AG04450 (cell line): Measurements from ENCODE around the gene PDLIM4. TPM values are rescaled to one million over a fixed set of nuclear protein-coding genes. Genes with fewer than 3 reads are reported as not detected.
A peak's percentile ranks its signal among the peaks of the same experiment; 100 is the strongest.

Source experiments
- CTCF ChIA-PET: fragments of 300-600, 350-600 bp; formaldehyde crosslinking; extraction: SDS; loops from one replicate; lab custom pipeline; 2022; ENCODE audit warnings: antibody characterized with exemption, inconsistent platforms; lab: Charles Lee
- POLR2A ChIA-PET: fragments of 350-600 bp; formaldehyde crosslinking; extraction: SDS; loops from one replicate; lab custom pipeline; 2021; ENCODE audit warnings: antibody characterized with exemption, inconsistent platforms; lab: Yijun Ruan, JAX
- DNase-seq: peaks from one replicate; pipeline ENCODE4 v3.0.0-alpha.2; 2011; ENCODE audit warnings: low read depth, low spot score
- H3K27ac ChIP-seq: one replicate; pipeline ENCODE4 v1.5.1; 2012; ENCODE audit warnings: low read depth, low read length, control low read depth
- H3K27me3 ChIP-seq: one replicate; pipeline ENCODE4 v1.6.0; 2012; ENCODE audit warnings: low read length; ENCODE audit not compliant: control insufficient read depth, insufficient read depth
- H3K4me3 ChIP-seq: 2 replicates; pipeline ENCODE4 v1.5.1; 2011; ENCODE audit warnings: mild to moderate bottlenecking, low read depth, low read length, control low read depth
- H3K9me3 ChIP-seq: 2 replicates; pipeline ENCODE4 v1.5.1; 2012; ENCODE audit warnings: low read length; ENCODE audit not compliant: control insufficient read depth, insufficient read depth
- CTCF ChIP-seq: IDR thresholded peaks from 2 replicates; pipeline ENCODE4 v1.5.1; 2011; ENCODE audit warnings: low read depth, low read length, control low read depth, inconsistent platforms
- polyA plus RNA-seq: library from polyadenylated mRNA; depleted of rRNA; stranded (reverse); fragments of >200 nt; gene quantifications from 2 replicates; pipeline ENCODE4 v1.2.3, GENCODE V29; 2011

Gene PDLIM4
- polyA plus RNA-seq, 1 experiment, result 43.4 TPM

- Histone ChIP-seq H3K27me3 (no peaks in the 10 kb centered on the region), H3K9me3 (no peaks in the 10 kb centered on the region), H3K4me3 (peak overlapping the region; percentile 82), H3K27ac (peak overlapping the region; percentile 57)
- ChIA-PET POLR2A (no interaction called here), CTCF (interaction anchor here (1.1 kb wide), 1 partner anchor 23 kb away, joined by 5 read pairs; no protein-coding TSS in a partner anchor)
- DNase-seq, result no peak
- TF ChIP-seq CTCF, result no peak
Observed at GRCh38 chr5:132295505-132296411, 38.3 kb downstream of the PDLIM4 start.

GRCh38 chr5:132296412-132297016 is 39.0 kb downstream of the PDLIM4 start:
- Histone ChIP-seq H3K4me3 (no peak overlapping the region), H3K9me3 (no peaks in the 10 kb centered on the region), H3K27me3 (no peaks in the 10 kb centered on the region), H3K27ac (no peak overlapping the region)
- no peak for TF ChIP-seq CTCF
- POLR2A ChIA-PET, result no interaction called here
- CTCF ChIA-PET, result interaction anchor here (1.1 kb wide), 2 partner anchors 23 to 59 kb away, joined by 3 to 5 read pairs; no protein-coding TSS in a partner anchor
- no peak for DNase-seq

- H3K9me3 ChIP-seq, result no peaks in the 10 kb centered on the region
- POLR2A ChIA-PET, result no interaction called here
- TF ChIP-seq CTCF, result no peak
- H3K27me3 ChIP-seq, result no peaks in the 10 kb centered on the region
- no peak for DNase-seq
- no peak overlapping the region for H3K27ac ChIP-seq
- H3K4me3 ChIP-seq, result no peak overlapping the region
- CTCF ChIA-PET, result interaction anchor here (1.0 to 1.1 kb wide), 2 partner anchors 60 to 89 kb away, joined by 3 read pairs; no protein-coding TSS in a partner anchor
Observed at GRCh38 chr5:132297211-132297940, 39.9 kb downstream of the PDLIM4 start.

- no peak for DNase-seq
- H3K9me3 ChIP-seq, result no peaks in the 10 kb centered on the region
- no peak overlapping the region for H3K27ac ChIP-seq
- no peak for TF ChIP-seq CTCF
- no peaks in the 10 kb centered on the region for H3K27me3 ChIP-seq
- ChIA-PET POLR2A (no interaction called here), CTCF (no interaction called here)
- H3K4me3 ChIP-seq, result no peak overlapping the region
Observed at GRCh38 chr5:132298298-132299212, 41.1 kb downstream of the PDLIM4 start.
